ENCODE data around the gene FAM131B.
"Not testable (repeated sequence)": the region's sequence is repeated elsewhere in the genome, so short reads cannot be mapped to it uniquely, and the experiment has no call there.

FAM131B gene

GRCh38 chr7:143362131-143363015, at the start of gene FAM131B:
FAM131B (minus strand) TSS chr7:143362713; CDS start chr7:143362603, 110 bp downstream.
- DNase-seq, result no peak

- DNase-seq, result no peak
These were observed 49.6 kb upstream of the FAM131B start for GRCh38 chr7:143411976-143412708.

- peak; percentile 79 to 84 for DNase-seq
These were observed 48.0 kb upstream of the FAM131B start for GRCh38 chr7:143410521-143411004.

- DNase-seq, result no peak
These were observed 46.4 kb upstream of the FAM131B start, which contains the start of gene EPHA1 for GRCh38 chr7:143408686-143409561. EPHA1 (minus strand) TSS chr7:143408856; CDS start chr7:143408805, 51 bp downstream.

- no peak for DNase-seq
These were observed 45.8 kb upstream of the FAM131B start for GRCh38 chr7:143408252-143408685.

GRCh38 chr7:143407287-143408251, 45.1 kb upstream of the FAM131B start:
- peak; percentile 17 to 38 for DNase-seq

DNA sequence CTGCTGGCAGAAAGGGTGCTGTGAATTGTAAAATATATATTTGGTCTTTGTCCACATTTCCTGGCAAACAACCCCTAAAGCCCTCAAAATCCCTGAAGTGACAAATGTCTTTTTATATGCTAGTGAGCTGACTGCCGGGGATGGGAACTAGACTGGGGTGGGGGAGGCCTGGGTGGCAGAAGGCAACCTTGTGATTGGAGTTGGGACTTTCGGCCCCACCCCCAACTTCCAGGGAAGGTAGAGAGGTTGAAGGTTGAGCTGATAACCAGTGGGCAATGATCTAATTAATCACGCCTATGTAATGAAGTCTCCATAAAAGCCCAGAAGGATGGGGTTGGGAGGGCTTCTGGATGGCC, 43.5 kb upstream of the FAM131B start:
- DNase-seq, result no peak

DNA sequence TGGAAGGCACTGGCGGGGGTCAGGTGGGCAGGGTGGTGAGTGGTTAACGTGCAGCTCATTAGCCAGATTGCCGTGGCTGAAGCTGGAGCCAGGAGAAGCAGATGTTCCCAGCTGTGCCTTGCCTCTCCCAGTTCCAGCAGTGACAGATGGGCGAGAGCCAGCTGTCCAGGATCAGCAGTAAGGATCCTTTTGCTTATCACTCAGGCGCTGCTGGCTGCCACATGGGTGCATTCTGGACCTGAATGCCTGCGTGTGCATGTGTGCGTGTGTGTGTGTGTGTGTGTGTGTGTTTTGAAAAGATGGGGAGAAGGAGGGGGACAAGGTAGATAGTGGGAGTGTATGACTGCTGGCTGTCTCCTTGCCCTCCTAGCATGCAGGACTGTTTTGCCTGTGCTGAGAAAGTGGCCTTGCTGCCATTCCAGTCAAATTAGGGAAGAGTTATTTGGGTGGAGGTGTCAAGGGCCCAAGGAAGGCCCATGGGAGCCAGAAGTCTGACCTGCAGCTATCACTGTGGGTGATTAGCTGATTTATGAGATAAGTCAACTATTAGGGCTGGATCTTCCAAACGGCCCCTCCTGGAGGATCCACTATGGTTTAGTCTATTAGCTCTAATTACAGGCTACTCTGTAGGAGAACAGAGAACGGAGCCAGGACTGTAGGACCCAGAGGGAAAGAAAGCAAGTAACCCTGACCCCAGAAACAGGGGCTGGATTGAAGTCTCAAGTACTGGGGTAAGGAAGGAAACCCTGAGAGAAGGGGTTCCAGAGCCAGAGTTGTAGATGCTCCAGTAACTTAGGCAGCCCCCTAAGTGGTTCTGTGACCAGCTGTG, 42.9 kb upstream of the FAM131B start:
- DNase-seq, result no peak

- DNase-seq, result not testable (repeated sequence)
These were observed 39.7 kb upstream of the FAM131B start for GRCh38 chr7:143402233-143402632.

GRCh38 chr7:143401265-143401664, 38.8 kb upstream of the FAM131B start:
- no peak for DNase-seq

DNA sequence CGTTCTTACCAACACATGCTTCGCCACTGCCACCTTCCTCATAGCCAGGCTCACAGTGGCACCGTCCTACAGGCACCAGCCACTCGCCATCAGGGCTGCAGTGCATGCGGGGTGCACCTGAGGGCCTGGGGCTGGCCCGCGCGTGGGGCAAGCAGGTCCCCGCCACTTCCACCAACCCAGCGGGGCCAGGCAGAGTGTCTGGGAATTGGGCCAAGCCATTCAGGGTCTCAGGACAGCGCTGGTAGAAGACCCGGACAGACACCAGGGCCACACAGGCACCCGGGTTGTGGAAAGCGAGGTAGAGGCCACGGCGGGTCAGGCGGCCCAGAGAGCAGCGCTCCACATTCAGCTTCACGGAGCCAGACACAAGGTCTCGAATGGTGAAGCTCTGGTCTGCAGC, 37.1 kb upstream of the FAM131B start:
- no peak for DNase-seq

DNA sequence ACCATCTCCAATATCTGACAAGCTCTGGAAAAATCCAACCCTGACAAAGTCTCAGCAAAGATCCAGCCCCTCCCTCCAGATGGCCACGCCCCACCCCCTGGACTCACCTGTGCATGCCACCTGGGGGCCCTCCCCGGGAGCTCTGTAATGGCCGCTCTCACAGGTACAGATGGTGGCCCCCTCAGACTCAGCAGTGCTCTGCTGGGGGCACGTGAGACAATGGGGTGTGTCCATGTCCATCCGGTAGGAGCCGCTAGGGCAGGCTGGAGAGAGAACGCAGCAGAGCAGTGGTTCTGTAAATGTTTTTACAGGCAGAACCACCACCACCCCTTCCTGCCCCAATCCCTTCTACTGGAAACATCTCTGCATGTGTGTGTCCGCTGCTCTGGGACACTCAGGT, 36.6 kb upstream of the FAM131B start:
- no peak for DNase-seq

GRCh38 chr7:143398616-143399015, 36.1 kb upstream of the FAM131B start:
- no peak for DNase-seq

DNA sequence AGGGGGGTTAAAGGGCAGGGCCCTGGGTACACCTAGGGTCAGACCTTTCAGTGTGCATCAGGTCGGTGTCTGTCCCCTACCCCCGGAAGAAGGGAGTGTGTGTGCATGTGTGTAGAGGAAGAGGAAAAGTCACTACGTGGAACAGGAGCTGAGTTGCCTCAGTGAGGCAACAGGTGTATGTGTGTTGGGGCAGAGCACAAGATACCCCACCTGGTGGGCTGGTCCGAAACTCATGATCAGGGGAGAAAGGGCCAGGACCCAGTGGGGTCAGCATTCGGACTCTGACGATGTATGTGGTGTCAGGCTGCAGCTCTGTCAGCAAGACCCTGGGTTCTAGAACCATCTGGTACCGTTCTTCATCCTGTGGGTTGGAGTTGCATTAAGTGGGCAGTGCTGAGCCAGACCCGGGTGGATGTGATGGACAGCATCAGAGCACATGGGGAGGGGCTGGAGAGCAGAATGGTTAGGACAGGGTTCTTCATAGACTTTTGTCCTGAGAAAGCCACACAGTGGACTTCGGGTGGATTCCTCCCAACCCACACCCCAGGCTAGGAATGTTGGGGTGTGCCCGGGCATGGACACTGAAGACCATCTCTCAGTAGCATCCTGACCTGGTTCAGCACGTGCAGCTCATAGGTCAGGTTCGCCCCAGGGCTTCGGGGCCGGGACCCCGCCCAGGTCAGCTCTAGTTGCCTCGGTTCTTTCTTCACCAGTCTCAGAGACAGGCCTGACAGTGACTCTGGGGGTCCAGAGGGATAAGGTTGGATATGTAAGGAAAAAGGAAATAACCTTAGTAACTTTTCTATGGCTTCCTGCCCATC, 35.4 kb upstream of the FAM131B start:
- DNase-seq, result no peak

DNA sequence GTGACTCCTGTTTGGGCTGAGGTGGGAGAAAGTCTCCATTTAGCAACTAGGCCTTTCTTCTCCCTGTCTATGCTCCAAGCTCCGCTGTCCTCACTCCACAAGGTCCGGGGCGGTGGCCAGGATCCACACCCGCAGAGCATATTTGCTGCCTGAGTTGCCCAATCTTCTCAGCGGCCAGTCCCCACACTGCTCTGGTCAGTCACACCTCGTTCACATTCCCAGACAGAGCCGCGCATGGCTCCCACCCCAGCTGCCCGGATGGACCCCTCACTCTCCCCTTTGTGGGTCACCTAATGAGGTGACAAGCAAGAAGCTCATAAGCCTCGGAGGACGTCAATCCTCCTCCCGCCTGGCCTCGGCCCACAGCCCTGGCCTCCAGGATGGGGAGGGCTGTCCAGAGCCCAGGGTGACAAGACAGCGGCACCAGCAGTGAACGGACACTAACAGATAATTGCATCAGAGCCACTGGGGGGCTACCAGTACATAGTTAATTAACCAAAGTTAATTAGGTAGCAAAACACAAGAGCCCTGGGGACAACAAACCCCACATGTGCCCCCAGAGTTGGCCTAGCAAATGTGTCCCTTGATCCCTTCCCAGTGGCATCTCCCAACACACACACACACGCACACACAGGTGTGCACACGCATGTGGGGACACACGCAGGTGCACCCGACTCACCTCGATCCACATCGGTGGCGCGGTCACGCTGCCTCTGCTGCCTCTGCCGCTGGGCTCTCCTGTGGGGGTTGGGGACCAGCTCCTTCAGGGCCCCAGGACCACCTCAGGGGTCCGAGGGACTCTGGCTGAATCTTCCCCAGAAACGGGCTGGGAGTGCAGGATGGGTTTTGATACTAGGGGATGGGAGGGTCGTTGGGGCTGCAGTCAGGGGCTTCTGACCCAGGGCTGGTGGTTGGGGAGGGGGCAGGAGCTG, 34.4 kb upstream of the FAM131B start:
- DNase-seq, result no peak

GRCh38 chr7:143396182-143396581, 33.7 kb upstream of the FAM131B start:
- DNase-seq, result no peak

GRCh38 chr7:143395187-143396149, 33.0 kb upstream of the FAM131B start:
- peak in 1 of 2 experiments; percentile 33 for DNase-seq
